IMR-90 (cell line): ENCODE measurements around the gene ADGRA1. TPM values are rescaled to one million over a fixed set of nuclear protein-coding genes. Genes with fewer than 3 reads are reported as not detected.

Experiments used
- ATAC-seq: fragments of 200-7000 bp; cut with Tn5 transposase; 2 replicates; pipeline ENCODE4 v1.9.1; 2020; ENCODE audit warnings: low read depth, mild to moderate bottlenecking, moderate library complexity
- BruUV-seq: library from RNA; stranded (reverse); fragments of 400-500 nt; replicated peaks from 2 replicates; lab custom pipeline; 2021; lab: Mats Ljungman, UMichigan
- CTCF ChIA-PET: fragments of 300-600 bp; formaldehyde crosslinking; extraction: SDS; loops from one replicate; lab custom pipeline; 2021; ENCODE audit warnings: antibody characterized with exemption; lab: Yijun Ruan, JAX
- POLR2A ChIA-PET: fragments of 300-600 bp; sonication (Branson Sonifier 250); formaldehyde crosslinking; loops from one replicate; lab custom pipeline; 2022; ENCODE audit warnings: antibody characterized with exemption; ENCODE audit not compliant: unreplicated experiment; lab: Charles Lee
- DNase-seq: peaks from one replicate; pipeline ENCODE4 v3.0.0; 2013
- H2AFZ ChIP-seq: replicated peaks from 2 replicates; pipeline ENCODE3; 2013; ENCODE audit warnings: low read length, mild to moderate bottlenecking; ENCODE audit not compliant: poor library complexity
- H2AK5ac ChIP-seq: 2 replicates; pipeline ENCODE4 v1.6.1; 2013; ENCODE audit warnings: low read depth, low read length, inconsistent platforms
- H2AK9ac ChIP-seq: replicated peaks from 2 replicates; pipeline ENCODE3; 2013; ENCODE audit warnings: mild to moderate bottlenecking, low read depth, low read length, moderate library complexity; ENCODE audit not compliant: poor library complexity
- H2BK120ac ChIP-seq: 2 replicates; pipeline ENCODE4 v1.6.1; 2013; ENCODE audit warnings: low read depth, low read length, inconsistent platforms
- H2BK15ac ChIP-seq: 3 replicates; pipeline ENCODE4 v1.6.1; 2013; ENCODE audit warnings: low read depth, low read length, inconsistent platforms
- H2BK20ac ChIP-seq: 2 replicates; pipeline ENCODE4 v1.6.1; 2013; ENCODE audit warnings: low read depth, mild to moderate bottlenecking, inconsistent platforms, low read length, moderate library complexity
- H2BK5ac ChIP-seq: 2 replicates; pipeline ENCODE4 v1.6.1; 2013; ENCODE audit warnings: mild to moderate bottlenecking, low read depth, low read length, inconsistent platforms; ENCODE audit not compliant: poor library complexity, severe bottlenecking
- H3K14ac ChIP-seq: replicated peaks from 2 replicates; pipeline ENCODE4 v1.6.1; 2013; ENCODE audit warnings: low read depth, low read length, inconsistent platforms
- H3K18ac ChIP-seq: 2 replicates; pipeline ENCODE4 v1.6.1; 2013; ENCODE audit warnings: low read depth, low read length, control low read depth
- H3K23ac ChIP-seq: 2 replicates; pipeline ENCODE4 v1.6.1; 2013; ENCODE audit warnings: low read depth, low read length, inconsistent platforms
- H3K27ac ChIP-seq: 2 replicates; pipeline ENCODE4 v1.5.1; 2013; ENCODE audit warnings: mild to moderate bottlenecking, control low read depth, low read length; ENCODE audit not compliant: insufficient read depth
- H3K27me3 ChIP-seq: 2 replicates; pipeline ENCODE4 v1.6.1; 2013; ENCODE audit warnings: low read length; ENCODE audit not compliant: control insufficient read depth, insufficient read depth
- H3K36me3 ChIP-seq: 2 replicates; pipeline ENCODE4 v1.6.1; 2013; ENCODE audit warnings: low read length, mixed read lengths; ENCODE audit not compliant: control insufficient read depth, insufficient read depth
- H3K4ac ChIP-seq: 2 replicates; pipeline ENCODE4 v1.6.1; 2013; ENCODE audit warnings: low read depth, low read length, inconsistent platforms
- H3K4me1 ChIP-seq: 2 replicates; pipeline ENCODE4 v1.6.1; 2013; ENCODE audit warnings: low read length, mixed read lengths; ENCODE audit not compliant: control insufficient read depth, insufficient read depth
- H3K4me2 ChIP-seq: 2 replicates; pipeline ENCODE4 v1.6.1; 2013; ENCODE audit warnings: low read depth, mild to moderate bottlenecking, control low read depth, low read length, moderate library complexity
- H3K4me3 ChIP-seq: 2 replicates; pipeline ENCODE4 v1.5.1; 2013; ENCODE audit warnings: low read depth, mild to moderate bottlenecking, control low read depth, low read length, moderate library complexity; ENCODE audit not compliant: insufficient read depth
- H3K56ac ChIP-seq: 2 replicates; pipeline ENCODE4 v1.6.1; 2013; ENCODE audit warnings: low read length, inconsistent platforms; ENCODE audit not compliant: insufficient read depth; ENCODE audit errors: extremely low read depth
- H3K79me1 ChIP-seq, 2 experiments: 2 replicates each; pipeline ENCODE4 v1.6.1; 2013; ENCODE audit warnings: low read length in 2 of 2, inconsistent platforms in 1 of 2, low read depth in 1 of 2
- H3K9ac ChIP-seq: 2 replicates; pipeline ENCODE4 v1.6.1; 2013; ENCODE audit warnings: low read depth, low read length, control low read depth
- H3K9me1 ChIP-seq: 2 replicates; pipeline ENCODE4 v1.6.1; 2013; ENCODE audit warnings: low read length, inconsistent platforms; ENCODE audit not compliant: insufficient read depth
- H3K9me3 ChIP-seq: 2 replicates; pipeline ENCODE4 v1.6.1; 2013; ENCODE audit warnings: low read length; ENCODE audit not compliant: control insufficient read depth, insufficient read depth
- H4K20me1 ChIP-seq: 2 replicates; pipeline ENCODE4 v1.6.1; 2013; ENCODE audit warnings: low read length, inconsistent platforms; ENCODE audit not compliant: insufficient read depth
- H4K5ac ChIP-seq: 2 replicates; pipeline ENCODE4 v1.6.1; 2013; ENCODE audit warnings: mild to moderate bottlenecking, low read depth, low read length, control low read depth
- H4K8ac ChIP-seq, 2 experiments: 2 replicates each; pipeline ENCODE4 v1.6.1; 2013; ENCODE audit warnings: low read depth in 2 of 2, low read length in 2 of 2, control low read depth in 1 of 2, inconsistent platforms in 1 of 2
- H4K91ac ChIP-seq: 2 replicates; pipeline ENCODE4 v1.6.1; 2013; ENCODE audit warnings: low read depth, low read length, inconsistent platforms; ENCODE audit not compliant: insufficient read depth
- WGBS, 2 experiments: methylation state at CpG; one replicate each; pipeline versions ENCODE4 v1.1.5 to v1.1.7; 2013; ENCODE audit warnings: missing lambda C conversion rate in 2 of 2; ENCODE audit not compliant: insufficient read length in 1 of 2; ENCODE audit errors: extremely low coverage in 2 of 2; 5-methylcytosine and 5-hydroxymethylcytosine counted together
- dilution Hi-C: fragments of 300-500 bp; cut with HindIII; formaldehyde crosslinking; loops from one replicate; pipeline ENCODE4 v1.14.3; 2018; ENCODE audit warnings: low sequenced_read_pairs; ENCODE audit not compliant: unreplicated experiment
- in situ Hi-C: fragments of 300-500 bp; cut with MboI; formaldehyde crosslinking; loops from 3 replicates; pipeline ENCODE4 v1.14.3; 2019; ENCODE audit warnings: low sequenced_read_pairs, inconsistent platforms, mixed read lengths
- intact Hi-C: fragments of 100-400 bp; cut with micrococcal nuclease; formaldehyde crosslinking; loops from 2 replicates; pipeline ENCODE4 v1.10.0; 2022
- polyA plus RNA-seq, 3 experiments: library from polyadenylated mRNA; depleted of rRNA; stranded (reverse); fragments of >200 nt; gene quantifications; 2 replicates each; pipeline ENCODE4 v1.2.3, GENCODE V29; 2012; ENCODE audit warnings: low replicate concordance in 1 of 3
- total RNA-seq: library from RNA; depleted of rRNA; stranded (reverse); fragments of >200 nt; gene quantifications from 2 replicates; pipeline ENCODE4 v1.2.3, GENCODE V29; 2012
- TF ChIP-seq, protein P1 (sequence below): fragments of 150-350 bp; IDR thresholded peaks from 2 replicates; pipeline ENCODE4 v1.6.1; 2017; ENCODE audit warnings: mild to moderate bottlenecking, antibody characterized with exemption, low read length, low read depth

ADGRA1 gene
- total and polyA plus RNA-seq, 2 of the 4 experiments (the other 2 are of a cell fraction), result not detected

DNA sequence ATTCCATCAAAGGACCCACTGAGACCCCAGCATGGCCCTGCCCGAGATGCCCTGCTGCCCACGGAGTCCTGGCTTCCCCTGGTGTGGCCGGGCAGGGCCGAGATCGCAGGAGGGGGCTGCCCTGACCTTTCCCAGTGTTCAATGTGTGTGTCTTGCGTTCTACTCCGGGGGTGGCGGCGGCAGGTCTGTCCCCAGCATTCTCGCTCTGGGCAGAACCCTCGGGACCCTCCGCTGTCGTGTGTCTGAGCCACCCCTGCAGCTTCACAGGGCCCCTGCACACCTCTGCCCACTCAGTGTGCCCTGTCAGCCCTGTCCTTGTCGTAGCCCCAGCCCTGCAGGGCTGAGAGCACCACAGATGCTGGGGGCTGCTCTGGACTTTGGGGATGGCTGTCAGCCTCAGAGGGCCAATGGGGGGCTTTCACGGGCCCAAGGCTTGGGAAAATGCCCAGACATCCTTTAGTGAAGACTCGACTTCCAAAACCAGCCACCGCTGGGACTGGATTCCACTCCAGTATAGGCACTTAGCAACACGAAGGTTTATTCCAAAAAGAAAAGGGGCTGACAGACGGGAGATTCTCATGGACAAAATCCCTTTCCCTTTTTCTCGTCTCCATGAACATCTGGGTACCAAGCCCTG is 42.3 kb downstream of the ADGRA1 start:
- Histone ChIP-seq H2AK9ac (no peak overlapping the region), H4K5ac (no peak overlapping the region), H3K79me1 (no peaks in the 10 kb centered on the region), H3K23ac (no peak overlapping the region), H2BK5ac (no peak overlapping the region), H2BK20ac (no peak overlapping the region), H3K4me1 (no peaks in the 10 kb centered on the region), H3K27me3 (peaks cover 2% of the 10 kb centered on the region; the same call in 1 of the 2 replicates), H3K9me3 (peaks cover 1% of the 10 kb centered on the region; the same call in 1 of the 2 replicates), H2AK5ac (no peak overlapping the region), H4K20me1 (no peaks in the 10 kb centered on the region), H3K4ac (no peak overlapping the region), H3K27ac (no peak overlapping the region), H3K36me3 (no peaks in the 10 kb centered on the region), H2BK15ac (no peak overlapping the region), H3K4me3 (no peak overlapping the region), H2BK120ac (no peak overlapping the region), H4K8ac (no peak overlapping the region), H3K9me1 (no peaks in the 10 kb centered on the region), H3K14ac (no peak overlapping the region), H3K56ac (no peak overlapping the region), H3K4me2 (no peak overlapping the region), H2AFZ (peak overlapping the region; percentile 43), H3K9ac (no peak overlapping the region), H4K91ac (no peak overlapping the region), H3K18ac (no peak overlapping the region)
- in situ Hi-C loops (loop anchor here (25.0 kb wide), 1 partner anchor 468 kb away; no protein-coding TSS in a partner anchor), intact Hi-C loops (no loop called here), dilution Hi-C loops (no loop called here)
- TF ChIP-seq, protein P1, sequence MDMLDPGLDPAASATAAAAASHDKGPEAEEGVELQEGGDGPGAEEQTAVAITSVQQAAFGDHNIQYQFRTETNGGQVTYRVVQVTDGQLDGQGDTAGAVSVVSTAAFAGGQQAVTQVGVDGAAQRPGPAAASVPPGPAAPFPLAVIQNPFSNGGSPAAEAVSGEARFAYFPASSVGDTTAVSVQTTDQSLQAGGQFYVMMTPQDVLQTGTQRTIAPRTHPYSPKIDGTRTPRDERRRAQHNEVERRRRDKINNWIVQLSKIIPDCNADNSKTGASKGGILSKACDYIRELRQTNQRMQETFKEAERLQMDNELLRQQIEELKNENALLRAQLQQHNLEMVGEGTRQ, result no peak
- ChIA-PET POLR2A (no interaction called here), CTCF (no interaction called here)
- 51% methylated on average over 11 of the region's 20 CpGs; no CpG with 5 or more reads in 1 of the 2 experiments for WGBS, 2 experiments
- ATAC-seq (no peak), DNase-seq (no peak)
- no TSS peak for BruUV-seq
